ENCODE data around the gene IL17C.

DNA sequence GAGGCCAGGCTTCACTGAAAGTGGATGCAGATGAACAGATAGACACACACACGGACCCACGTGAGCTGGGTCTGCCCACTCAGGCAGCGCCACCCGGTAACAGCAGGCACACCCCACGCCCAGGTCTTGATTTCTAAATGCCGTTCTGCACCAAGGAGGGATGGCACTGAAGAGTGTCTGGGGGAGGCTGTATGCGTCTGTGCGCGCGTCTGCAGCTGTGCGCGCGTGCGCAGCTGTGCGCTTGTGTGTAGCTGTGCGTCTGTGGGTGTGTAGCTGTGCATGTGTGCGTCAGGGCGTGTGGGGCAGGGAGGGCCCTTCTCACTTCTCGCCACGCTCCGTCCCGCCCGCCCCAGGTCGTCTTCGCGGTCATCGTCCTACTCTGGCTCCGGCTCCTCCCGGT is 15.5 kb upstream of the IL17C start:
- TF ChIP-seq, protein P1, sequence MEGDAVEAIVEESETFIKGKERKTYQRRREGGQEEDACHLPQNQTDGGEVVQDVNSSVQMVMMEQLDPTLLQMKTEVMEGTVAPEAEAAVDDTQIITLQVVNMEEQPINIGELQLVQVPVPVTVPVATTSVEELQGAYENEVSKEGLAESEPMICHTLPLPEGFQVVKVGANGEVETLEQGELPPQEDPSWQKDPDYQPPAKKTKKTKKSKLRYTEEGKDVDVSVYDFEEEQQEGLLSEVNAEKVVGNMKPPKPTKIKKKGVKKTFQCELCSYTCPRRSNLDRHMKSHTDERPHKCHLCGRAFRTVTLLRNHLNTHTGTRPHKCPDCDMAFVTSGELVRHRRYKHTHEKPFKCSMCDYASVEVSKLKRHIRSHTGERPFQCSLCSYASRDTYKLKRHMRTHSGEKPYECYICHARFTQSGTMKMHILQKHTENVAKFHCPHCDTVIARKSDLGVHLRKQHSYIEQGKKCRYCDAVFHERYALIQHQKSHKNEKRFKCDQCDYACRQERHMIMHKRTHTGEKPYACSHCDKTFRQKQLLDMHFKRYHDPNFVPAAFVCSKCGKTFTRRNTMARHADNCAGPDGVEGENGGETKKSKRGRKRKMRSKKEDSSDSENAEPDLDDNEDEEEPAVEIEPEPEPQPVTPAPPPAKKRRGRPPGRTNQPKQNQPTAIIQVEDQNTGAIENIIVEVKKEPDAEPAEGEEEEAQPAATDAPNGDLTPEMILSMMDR (IDR thresholded peaks at IDR 0.05), result no peak
- no peak for TF ChIP-seq POLR2A (IDR thresholded peaks at IDR 0.05)
